GM03348 (cell line): ENCODE measurements around the gene DUSP10.

Experiments
- DNase-seq: peaks from one replicate; pipeline ENCODE4 v3.0.0; 2012; ENCODE audit warnings: low spot score

Gene DUSP10

DNA sequence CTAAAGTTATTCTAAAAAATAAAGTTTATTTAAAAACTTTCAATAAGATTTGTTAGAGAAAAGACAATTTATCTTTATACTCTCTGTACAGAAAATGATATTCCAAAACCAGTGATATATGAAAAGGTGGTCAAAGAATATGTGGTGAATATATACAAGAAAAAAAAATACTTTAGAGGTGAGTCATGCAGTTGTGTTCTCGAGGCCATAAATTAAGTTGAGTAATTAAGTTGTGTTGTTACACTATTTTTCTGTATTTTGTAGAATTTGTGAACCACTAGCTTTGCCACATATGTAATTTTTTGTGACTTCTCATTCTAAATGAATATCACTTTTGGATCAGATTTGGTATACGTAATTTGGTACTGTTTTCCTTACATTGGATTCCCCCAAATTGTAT lies 23.6 kb upstream of the DUSP10 start:
- no peak for DNase-seq

DNA sequence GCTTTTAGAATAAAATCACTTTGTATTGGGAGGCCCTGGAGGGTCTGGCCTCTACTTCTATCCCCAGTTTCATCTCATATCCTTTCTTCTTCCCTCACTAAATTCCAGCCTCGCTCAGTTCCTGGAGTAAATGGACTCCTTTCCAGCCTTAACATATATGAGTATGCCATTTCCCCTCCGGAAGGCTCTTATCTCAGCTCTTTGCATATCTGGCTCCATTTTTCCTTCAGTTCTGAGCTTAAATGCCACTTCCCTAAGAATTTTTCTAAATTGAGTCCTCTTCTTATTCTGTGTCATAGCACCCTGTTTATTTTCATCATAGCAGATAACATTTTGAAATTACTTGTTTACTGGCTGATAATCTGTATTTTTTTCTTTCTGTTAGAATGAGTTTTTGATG lies 20.2 kb upstream of the DUSP10 start:
- DNase-seq: no peak

DNA sequence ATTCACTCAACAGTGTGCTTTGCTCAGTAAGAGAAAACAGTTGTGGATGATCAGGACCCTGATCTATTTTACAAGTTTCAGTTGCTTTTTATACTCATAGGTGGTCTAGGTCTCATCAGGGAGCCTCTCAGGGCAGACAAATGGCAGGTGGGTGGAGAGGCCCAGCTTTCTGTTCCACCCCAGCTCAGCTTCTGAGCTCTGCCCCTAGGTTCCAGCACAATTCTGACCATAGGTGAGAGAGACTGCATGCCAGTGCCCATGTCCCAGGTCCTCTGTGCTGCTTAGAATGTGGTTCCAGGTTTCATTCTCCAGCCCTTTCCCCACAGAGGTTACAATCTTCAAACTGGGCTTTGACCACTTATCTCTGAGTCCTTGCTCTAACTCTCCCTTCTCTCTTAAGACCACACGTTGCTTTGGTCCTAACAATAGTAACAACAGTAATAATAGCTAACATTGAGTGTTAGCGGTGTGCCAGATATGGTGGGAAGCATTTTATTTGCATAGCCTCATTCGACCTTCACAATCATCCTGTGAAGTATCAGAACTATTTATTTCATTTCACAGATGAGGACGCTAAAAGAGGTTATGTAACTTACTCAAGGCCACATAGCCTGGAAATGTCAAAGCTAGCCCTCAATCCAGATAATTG lies 19.6 kb upstream of the DUSP10 start:
- no peak for DNase-seq

DNA sequence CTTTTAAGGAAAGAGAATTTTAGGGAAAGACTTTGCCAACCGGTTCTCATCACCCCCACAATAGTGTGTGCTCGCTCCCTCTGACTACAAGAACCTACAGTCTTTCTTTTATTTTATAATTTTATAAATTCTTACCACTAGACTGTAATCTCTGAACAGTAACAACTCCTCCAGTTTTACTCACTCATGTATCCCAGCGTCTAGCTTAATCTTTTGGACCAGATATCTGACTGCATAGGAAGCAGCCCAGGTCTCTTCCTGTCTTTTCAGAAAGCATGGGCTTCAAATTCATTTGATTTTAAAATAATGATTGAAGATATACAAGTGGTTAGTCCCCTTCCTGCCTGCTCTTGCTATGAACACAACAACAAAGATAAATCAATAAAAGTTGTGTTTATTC lies 19.0 kb upstream of the DUSP10 start:
- DNase-seq: no peak

DNA sequence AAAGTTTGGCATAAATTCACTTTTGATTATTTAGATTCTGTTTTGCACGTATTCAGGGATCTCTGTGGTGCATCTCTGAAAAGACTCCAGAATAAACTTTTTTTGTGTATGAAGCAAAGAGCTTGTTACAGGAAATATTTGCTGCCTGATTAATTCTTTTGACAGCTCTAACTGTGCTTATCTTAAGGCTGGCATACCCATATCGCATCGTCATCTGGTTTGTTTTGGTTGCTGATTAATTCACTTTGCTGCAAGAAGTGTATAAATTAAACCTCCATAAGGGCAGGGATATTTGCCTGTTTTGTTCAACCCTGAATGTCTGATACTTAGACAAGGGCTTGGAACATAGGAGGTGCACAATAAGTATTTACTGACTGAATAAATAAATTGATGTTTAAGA lies 17.5 kb upstream of the DUSP10 start:
- no peak for DNase-seq

DNA sequence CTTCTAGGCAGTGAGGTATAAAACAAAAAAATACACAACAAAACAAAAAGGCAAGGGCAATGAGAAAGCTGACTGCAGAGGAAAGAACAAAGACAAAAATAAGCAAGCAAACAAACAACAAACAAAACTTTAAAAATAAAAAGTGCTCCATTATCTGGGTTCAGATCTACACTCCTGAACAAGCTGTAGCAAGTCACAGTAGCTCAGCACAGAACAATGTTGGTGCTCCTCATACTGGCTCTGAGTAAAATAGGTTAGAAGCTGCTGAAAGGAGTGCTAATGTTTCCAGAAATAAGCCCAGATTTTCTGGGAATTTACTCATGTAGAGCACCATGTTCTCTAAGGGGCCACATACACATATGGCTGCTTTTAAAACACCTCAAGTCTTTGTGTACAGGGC lies 16.6 kb upstream of the DUSP10 start:
- no peak for DNase-seq

GRCh38 chr1:221756830-221757551 lies 15.1 kb upstream of the DUSP10 start:
- no peak for DNase-seq

DNA sequence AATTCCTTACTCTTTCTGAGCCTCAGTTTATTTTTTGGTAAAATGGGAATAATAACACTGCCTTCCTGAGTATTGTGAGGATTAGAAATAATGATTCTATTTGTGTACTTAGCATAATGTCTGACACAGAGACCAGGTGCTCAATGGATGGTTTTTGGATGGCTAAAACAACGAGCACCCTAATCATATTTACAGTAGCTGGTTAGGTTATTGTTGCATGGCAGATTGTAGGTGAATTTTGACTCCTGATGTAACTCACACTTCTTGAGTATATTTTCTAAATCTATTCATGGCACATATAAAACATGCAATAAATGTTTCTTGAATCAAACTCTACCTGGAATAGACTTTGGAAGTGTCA lies 11.9 kb upstream of the DUSP10 start:
- no peak for DNase-seq

DNA sequence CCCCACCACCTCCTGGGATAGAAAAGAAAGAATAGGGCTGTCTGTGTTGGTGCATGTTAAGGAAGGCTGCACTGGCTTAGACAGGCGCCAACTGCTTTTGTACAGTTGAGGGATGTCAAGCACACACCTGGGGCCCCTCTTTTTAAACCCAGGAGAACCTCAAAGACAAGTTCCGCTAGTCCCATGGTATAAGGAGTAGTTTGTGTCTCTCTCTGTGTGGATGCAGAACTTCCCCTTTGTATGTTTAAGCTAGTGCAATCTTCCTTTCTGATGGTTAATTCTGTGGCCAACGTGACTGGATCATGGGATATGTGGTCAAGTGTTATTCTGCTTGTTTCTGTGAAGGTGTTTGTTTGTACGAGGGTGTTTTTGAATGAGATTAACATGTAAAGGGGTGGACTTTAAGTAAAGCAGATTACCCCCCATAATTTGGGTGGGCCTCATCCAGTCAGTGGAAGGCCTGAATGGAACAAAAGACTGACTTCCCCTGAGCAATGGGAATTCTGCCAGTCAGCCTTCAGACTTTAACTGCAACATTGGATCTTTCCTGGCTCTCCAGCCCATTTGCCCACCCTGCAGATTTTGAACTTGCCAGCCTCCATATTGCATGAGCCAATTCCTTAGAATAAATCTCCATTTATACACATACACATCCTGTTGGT lies 9.5 kb upstream of the DUSP10 start:
- DNase-seq: no peak

GRCh38 chr1:221748981-221749380 lies 7.1 kb upstream of the DUSP10 start:
- DNase-seq: no peak

DNA sequence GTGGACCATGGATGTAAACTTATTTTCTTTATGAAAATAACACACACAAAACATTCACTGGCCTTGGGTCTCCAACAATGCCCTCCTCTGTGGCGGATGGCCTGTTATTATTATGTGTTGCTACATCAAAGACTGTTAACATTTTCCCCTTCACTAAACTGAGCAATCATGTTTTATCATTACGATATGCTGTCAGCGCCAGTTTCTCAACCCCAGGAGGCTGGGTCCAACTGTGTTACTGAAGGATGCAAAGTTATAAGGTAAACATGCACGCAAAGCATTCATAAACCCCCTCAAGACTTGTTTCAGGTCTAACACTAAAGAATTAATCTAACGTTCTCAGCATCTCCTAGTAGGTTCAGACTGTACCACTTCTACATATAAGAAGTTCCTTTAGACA lies 6.0 kb upstream of the DUSP10 start:
- DNase-seq: no peak

DNA sequence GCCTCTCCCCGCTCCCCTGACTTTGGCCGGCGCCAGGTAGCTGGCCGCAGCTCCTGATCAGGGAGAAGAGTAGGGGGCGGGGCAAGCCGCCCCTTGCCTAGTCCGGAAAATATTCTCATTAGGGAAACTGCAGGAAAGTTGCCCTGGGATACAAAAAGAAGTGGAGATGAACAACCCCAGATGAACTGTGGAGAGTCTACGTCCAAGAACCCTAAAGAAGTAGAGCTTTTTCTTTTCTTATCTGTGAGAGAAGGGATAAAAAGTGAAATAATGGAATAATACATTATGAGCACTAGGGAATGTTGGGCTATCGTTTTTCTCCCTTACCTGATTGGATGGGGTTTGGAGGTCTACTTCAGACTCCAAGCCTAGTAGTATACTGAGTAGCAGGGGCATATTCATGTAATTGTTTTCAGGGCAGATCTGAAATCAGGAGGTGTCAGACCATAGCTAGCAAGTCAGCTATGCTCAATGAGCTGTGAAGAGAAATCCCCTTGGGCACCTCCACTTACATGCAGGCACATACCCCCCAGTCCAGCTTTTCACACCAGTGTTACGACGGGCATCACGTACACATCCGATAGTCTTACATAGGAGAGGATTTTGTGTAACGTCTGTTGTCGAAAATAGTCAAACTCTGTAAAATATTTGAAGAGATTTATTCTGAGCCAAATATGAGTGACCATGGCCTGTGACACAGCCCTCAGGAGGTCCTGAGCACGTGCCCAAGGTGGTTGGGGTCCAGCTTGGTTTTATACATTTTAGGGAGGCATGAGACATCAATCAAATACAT lies 1.7 kb upstream of the DUSP10 start:
- DNase-seq: no peak

GRCh38 chr1:221742555-221743415 lies 896 bp upstream of the DUSP10 start:
- peak; percentile 87 for DNase-seq

GRCh38 chr1:221740993-221741702 lies 741 bp downstream of the DUSP10 start:
- peak; percentile 58 for DNase-seq

DNA sequence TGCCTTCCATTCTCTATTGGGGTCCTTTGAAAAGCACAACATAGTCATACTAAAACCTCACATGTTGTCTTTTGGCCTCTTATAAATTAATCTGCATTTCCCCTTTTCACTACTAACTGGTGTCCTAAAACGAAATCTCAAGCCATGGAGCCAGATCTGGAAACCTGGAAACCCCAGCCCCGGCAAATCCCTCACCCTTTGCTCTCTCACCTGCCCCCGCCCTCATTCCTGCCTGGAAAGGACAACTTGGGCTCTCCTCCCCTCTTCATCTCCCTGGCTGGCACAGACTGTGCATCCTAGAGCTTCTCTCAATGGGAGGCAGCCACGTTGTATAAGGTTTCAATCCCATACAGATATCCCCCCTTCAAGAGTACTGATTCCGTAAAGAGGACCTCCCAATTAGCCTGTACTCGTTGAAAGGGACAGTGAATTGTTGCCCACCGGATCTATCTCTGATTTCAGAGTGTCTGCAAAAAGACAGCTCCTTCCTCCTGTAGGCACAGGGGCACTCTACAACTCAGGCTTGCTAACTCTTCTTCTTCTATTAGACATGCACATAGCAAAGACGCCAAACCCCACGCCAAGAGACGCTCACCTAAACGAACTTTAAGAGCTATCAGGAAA lies 1.4 kb downstream of the DUSP10 start:
- DNase-seq: no peak

GRCh38 chr1:221739677-221740025 lies 2.2 kb downstream of the DUSP10 start:
- no peak for DNase-seq

DNA sequence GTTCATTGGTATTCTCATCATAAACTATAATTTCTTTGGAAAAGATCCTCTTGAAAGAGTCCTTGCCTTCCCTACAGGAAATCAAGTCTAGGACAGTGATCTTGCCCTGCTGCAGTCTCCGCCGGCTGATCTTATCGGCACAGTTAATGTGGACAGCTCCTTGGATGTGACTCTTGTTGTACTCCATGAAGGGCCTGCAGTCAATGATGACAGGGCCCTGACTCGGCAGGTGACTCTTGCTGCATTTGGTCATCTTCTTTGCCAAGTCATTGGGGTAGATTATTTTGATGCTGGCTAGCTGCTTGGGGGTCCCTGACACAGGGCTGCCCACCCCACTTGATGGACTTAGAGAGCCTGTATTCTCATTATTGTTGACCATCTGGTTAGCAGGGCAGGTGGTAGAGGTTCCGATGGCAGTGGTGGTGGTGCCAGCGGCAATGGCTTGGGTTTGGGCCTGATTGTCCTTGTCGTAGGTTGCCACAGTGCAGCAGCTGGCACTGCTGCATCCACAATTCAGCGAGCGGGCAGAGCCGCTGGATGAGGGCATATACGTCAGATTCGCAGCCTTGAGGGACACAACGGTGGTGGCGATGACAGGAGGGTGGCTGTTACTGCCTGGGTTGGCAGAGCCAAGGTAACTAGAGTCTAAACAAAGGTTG lies 2.7 kb downstream of the DUSP10 start:
- DNase-seq: no peak

- no peak for DNase-seq
These were observed 5.2 kb downstream of the DUSP10 start for GRCh38 chr1:221736714-221737113.

DNA sequence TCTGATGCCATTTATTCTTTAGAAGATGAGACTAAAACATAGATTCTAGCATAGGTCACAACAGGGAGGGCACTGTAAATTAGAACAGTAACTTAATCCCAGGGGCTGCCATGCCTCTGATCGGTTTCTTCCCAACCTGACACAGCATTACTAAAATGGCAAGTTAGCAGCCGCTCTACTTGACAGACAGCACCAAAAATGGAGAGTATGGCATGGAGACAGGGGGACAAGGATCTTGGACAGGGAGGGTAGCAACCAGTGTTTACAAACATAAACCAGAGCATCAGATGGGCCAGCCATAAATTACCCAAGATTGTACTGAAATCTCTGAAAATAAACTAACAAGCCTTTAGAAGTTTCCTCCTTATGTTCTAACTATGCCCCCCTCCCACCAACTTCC lies 5.9 kb downstream of the DUSP10 start:
- DNase-seq: no peak

DNA sequence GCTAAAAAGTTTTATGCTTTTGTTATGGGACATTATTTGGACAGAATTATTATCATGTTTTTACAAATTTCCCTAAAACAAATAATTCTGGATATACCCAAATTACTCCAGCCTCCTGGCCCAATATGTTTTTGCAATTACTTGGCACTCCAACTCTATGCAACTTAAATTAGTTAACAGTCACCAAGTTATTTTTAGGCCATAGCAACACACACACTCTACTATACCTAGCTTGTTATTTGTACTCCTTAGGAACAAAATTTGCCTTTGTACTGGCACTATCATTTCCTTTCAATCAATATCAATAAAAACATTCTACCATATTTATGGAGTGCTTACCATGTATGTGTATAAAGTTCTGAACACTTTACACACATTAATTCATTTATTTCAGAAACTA lies 7.7 kb downstream of the DUSP10 start:
- no peak for DNase-seq
